HUES48 (cell line): ENCODE results near the gene ZSWIM5.
"Not testable (repeated sequence)": the region's sequence is repeated elsewhere in the genome, so short reads cannot be mapped to it uniquely, and the experiment has no call there.

Source experiments
- H3K27ac ChIP-seq: one replicate; pipeline ENCODE4 v1.7.0; 2013; ENCODE audit warnings: low read depth, low read length, inconsistent platforms
- H3K27me3 ChIP-seq: 2 replicates; pipeline ENCODE4 v1.6.1; 2013; ENCODE audit warnings: mild to moderate bottlenecking, low read length; ENCODE audit not compliant: control insufficient read depth, insufficient read depth
- H3K36me3 ChIP-seq: 2 replicates; pipeline ENCODE4 v1.6.1; 2013; ENCODE audit warnings: low read length; ENCODE audit not compliant: control insufficient read depth, insufficient read depth
- H3K4me1 ChIP-seq: 2 replicates; pipeline ENCODE4 v1.6.1; 2013; ENCODE audit warnings: mild to moderate bottlenecking, low read length; ENCODE audit not compliant: control insufficient read depth, insufficient read depth
- H3K4me3 ChIP-seq: 2 replicates; pipeline ENCODE4 v1.5.1; 2013; ENCODE audit warnings: mild to moderate bottlenecking, low read depth, low read length
- H3K9ac ChIP-seq: 2 replicates; pipeline ENCODE4 v1.6.1; 2013; ENCODE audit warnings: mild to moderate bottlenecking, low read depth, low read length, moderate library complexity
- H3K9me3 ChIP-seq: 2 replicates; pipeline ENCODE4 v1.6.1; 2013; ENCODE audit warnings: low read length; ENCODE audit not compliant: control insufficient read depth, insufficient read depth

ZSWIM5 gene

GRCh38 chr1:45112661-45113060, 93.7 kb downstream of the ZSWIM5 start:
- H3K9me3 ChIP-seq = peaks cover 12% of the 10 kb centered on the region
- H3K9ac ChIP-seq = no peak overlapping the region
- H3K36me3 ChIP-seq = no peaks in the 10 kb centered on the region
- H3K4me1 ChIP-seq = no peaks in the 10 kb centered on the region
- no peak overlapping the region for H3K4me3 ChIP-seq
- H3K27me3 ChIP-seq = no peaks in the 10 kb centered on the region
- H3K27ac ChIP-seq = no peak overlapping the region

- Histone ChIP-seq H3K4me3 (no peak overlapping the region), H3K9ac (no peak overlapping the region), H3K4me1 (no peaks in the 10 kb centered on the region), H3K9me3 (peaks cover 16% of the 10 kb centered on the region), H3K36me3 (no peaks in the 10 kb centered on the region), H3K27ac (no peak overlapping the region), H3K27me3 (no peaks in the 10 kb centered on the region)
Observed at GRCh38 chr1:45111239-45111638, 95.2 kb downstream of the ZSWIM5 start.

DNA sequence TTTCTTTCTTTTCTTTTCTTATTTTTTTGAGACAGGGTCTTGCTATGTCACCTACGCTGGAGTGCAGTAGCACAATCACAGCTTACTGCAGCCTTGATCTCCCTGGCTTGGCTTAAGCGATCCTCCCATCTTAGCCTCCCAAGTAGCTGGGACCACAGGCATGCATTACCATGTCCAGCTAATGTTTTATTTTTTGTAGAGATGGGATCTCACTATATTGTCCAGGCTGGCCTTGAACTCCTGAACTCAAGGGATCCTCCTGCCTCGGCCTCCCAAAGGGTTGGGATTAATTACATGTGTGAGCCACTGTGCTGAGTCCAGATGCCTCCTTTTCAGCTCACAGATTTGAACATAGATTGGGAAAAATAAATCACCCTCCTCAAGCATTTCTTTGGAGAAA, 98.6 kb downstream of the ZSWIM5 start:
- Histone ChIP-seq H3K4me3 (no peak overlapping the region), H3K27me3 (no peaks in the 10 kb centered on the region), H3K4me1 (no peaks in the 10 kb centered on the region), H3K9me3 (peaks cover 16% of the 10 kb centered on the region), H3K9ac (no peak overlapping the region), H3K27ac (no peak overlapping the region), H3K36me3 (no peaks in the 10 kb centered on the region)

DNA sequence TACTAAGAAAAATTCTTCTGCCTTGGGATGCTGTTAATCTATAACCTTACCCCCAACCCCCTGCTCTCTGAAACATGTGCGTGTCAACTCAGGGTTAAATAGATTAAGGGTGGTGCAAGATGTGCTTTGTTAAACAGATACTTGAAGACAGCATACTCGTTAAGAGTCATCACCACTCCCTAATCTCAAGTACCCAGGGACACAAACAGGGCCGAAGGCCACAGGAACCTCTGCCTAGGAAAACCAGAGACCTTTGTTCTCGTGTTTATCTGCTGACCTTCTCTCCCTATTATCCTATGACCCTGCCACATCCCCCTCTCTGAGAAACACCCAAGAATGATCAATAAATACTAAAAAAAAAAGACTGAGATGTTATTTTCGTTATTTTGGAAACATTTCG, 99.5 kb downstream of the ZSWIM5 start:
- not testable (repeated sequence) for H3K9ac ChIP-seq, H3K4me3 ChIP-seq, H3K36me3 ChIP-seq, H3K4me1 ChIP-seq, H3K27me3 ChIP-seq, H3K27ac ChIP-seq
- H3K9me3 ChIP-seq = peaks cover 14% of the 10 kb centered on the region

- not testable (repeated sequence) for H3K36me3 ChIP-seq, H3K4me1 ChIP-seq, H3K27ac ChIP-seq
Observed at GRCh38 chr1:45106156-45106545, 100.3 kb downstream of the ZSWIM5 start.

DNA sequence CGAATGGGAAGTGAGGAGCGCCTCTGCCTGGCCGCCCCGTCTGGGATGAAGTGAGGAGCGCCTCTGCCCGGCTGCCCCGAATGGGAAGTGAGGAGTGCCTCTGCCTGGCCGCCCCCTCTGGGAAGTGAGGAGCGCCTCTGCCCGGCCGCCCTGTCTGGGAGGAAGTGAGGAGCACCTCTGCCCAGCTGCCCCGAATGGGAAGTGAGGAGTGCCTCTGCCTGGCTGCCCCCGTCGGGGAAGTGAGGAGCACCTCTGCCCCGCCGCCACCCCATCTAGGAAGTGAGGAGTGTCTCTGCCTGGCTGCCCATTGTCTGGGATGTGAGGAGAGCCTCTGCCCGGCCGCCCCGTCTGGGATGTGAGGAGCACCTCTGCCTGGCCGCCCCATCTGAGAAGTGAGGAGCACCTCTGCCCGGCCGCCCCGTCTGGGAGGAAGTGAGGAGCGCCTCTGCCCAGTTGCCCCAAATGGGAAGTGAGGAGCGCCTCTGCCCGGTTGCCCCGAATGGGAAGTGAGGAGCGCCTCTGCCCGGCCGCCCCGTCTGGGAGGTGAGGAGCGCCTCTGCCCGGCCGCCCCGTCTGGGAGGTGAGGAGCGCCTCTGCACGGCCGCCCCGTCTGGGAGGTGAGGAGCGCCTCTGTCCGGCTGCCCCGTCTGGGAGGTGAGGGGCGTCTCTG, 100.8 kb downstream of the ZSWIM5 start:
- H3K9ac ChIP-seq, H3K36me3 ChIP-seq, H3K27ac ChIP-seq, H3K4me3 ChIP-seq, H3K4me1 ChIP-seq, H3K27me3 ChIP-seq: not testable (repeated sequence)
- peaks cover 11% of the 10 kb centered on the region for H3K9me3 ChIP-seq

More at GRCh38 chr1:45106156-45106545, 100.3 kb downstream of the ZSWIM5 start:
- not testable (repeated sequence) for H3K9ac ChIP-seq, H3K4me3 ChIP-seq, H3K27me3 ChIP-seq
- H3K9me3 ChIP-seq = peaks cover 11% of the 10 kb centered on the region

DNA sequence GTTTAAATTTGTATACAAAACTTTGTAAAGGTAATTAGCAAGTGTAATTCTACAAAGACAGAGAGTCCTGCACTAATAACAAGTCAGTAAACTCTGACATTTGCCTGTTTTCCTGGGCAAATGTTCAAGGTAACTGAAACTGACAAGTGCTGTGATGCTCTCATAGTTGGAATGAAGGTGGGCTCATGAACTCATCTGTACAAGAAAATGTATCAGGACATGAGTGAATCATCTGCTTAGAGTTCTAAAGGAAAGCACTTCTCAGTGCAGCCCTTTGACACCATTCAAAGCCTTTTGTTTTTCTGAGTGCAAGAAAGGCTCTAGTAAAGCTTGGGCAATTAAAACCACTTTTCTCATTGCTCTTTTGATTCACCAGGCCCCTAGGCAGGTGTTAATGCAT, 102.9 kb downstream of the ZSWIM5 start:
- H3K36me3 ChIP-seq = no peaks in the 10 kb centered on the region
- H3K27me3 ChIP-seq = no peaks in the 10 kb centered on the region
- no peaks in the 10 kb centered on the region for H3K4me1 ChIP-seq
- peaks cover 11% of the 10 kb centered on the region for H3K9me3 ChIP-seq
- H3K27ac ChIP-seq = no peak overlapping the region
- H3K4me3 ChIP-seq = no peak overlapping the region
- H3K9ac ChIP-seq = no peak overlapping the region

GRCh38 chr1:45101947-45102346, 104.5 kb downstream of the ZSWIM5 start:
- H3K4me1 ChIP-seq = no peaks in the 10 kb centered on the region
- no peaks in the 10 kb centered on the region for H3K27me3 ChIP-seq
- no peak overlapping the region for H3K4me3 ChIP-seq
- no peak overlapping the region for H3K27ac ChIP-seq
- H3K9me3 ChIP-seq = peaks cover 2% of the 10 kb centered on the region; the same call in 1 of the 2 replicates
- no peaks in the 10 kb centered on the region for H3K36me3 ChIP-seq
- H3K9ac ChIP-seq = no peak overlapping the region

DNA sequence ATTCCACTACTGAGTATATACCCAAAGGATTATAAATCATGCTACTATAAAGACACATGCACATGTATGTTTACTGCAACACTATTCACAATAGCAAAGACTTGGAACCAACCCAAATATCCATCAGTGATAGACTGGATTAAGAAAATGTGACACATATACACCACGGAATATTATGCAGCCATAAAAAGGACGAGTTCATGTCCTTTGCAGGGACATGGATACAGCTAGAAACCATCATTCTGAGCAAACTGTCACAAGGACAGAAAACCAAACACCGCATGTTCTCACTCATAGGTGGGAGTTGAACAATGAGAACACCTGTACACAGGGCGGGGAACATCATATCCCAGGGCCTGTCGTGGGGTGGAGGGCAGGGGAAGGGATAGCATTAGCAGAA, 104.9 kb downstream of the ZSWIM5 start:
- not testable (repeated sequence) for H3K9me3 ChIP-seq, H3K36me3 ChIP-seq, H3K27me3 ChIP-seq, H3K4me3 ChIP-seq, H3K4me1 ChIP-seq, H3K9ac ChIP-seq, H3K27ac ChIP-seq

DNA sequence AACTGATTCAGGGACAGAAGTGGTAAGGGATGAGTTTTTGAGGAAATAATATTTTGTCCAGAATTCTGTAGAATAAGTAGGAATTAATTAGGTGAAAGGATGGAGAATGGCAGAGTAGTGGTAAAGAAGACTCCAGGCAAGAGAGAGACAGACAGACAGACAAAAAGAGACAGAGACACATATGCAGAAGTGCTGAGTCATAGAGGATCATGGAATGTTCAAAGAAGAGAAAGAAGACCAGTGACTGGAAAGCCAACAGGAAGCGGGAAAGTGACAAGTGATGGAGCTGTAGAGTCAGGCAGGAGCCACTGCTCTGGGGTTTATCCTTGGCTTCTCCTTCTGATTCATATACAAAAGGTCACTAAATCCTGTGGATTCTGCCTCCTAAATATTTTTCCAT, 108.5 kb downstream of the ZSWIM5 start:
- Histone ChIP-seq H3K9ac (no peak overlapping the region), H3K4me3 (no peak overlapping the region), H3K9me3 (no peaks in the 10 kb centered on the region), H3K27ac (no peak overlapping the region), H3K36me3 (no peaks in the 10 kb centered on the region), H3K27me3 (no peaks in the 10 kb centered on the region), H3K4me1 (no peaks in the 10 kb centered on the region)

DNA sequence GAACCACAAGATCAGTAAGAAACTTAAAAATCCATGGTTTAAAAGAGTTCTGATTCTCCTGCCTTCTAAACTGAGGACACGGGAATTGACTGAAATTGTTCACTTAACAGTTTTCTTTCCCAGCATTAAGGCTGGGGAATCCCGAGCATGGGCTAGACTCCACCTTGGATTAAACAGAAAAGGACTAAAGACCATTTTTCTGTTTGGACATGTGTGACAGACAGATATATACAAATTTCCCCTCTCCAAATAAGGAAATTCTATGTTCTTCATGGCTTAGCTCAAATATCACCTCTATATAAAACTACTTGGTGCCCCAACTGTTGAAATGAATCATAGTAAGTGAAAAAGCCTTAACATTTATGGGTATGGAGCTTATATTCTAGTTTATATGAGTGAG, 109.3 kb downstream of the ZSWIM5 start:
- no peak overlapping the region for H3K9ac ChIP-seq
- H3K4me3 ChIP-seq = no peak overlapping the region
- no peaks in the 10 kb centered on the region for H3K27me3 ChIP-seq
- H3K4me1 ChIP-seq = no peaks in the 10 kb centered on the region
- H3K9me3 ChIP-seq = no peaks in the 10 kb centered on the region
- H3K36me3 ChIP-seq = no peaks in the 10 kb centered on the region
- no peak overlapping the region for H3K27ac ChIP-seq

GRCh38 chr1:45095450-45095849, 111.0 kb downstream of the ZSWIM5 start:
- H3K4me3 ChIP-seq = no peak overlapping the region
- H3K9ac ChIP-seq = no peak overlapping the region
- H3K4me1 ChIP-seq = no peaks in the 10 kb centered on the region
- H3K27me3 ChIP-seq = no peaks in the 10 kb centered on the region
- no peaks in the 10 kb centered on the region for H3K36me3 ChIP-seq
- H3K9me3 ChIP-seq = no peaks in the 10 kb centered on the region
- no peak overlapping the region for H3K27ac ChIP-seq
